SK-N-MC (cell line): ENCODE data around the gene DLG2.

ENCODE experiments used
- EZH2 ChIP-seq: fragments of 200-600 bp; sonication (generic); IDR thresholded peaks from one replicate; pipeline ENCODE4 v1.6.1; 2017; ENCODE audit warnings: antibody characterized with exemption
- FOXP2 ChIP-seq: optimal IDR thresholded peaks from 2 replicates; pipeline ENCODE3; 2011; ENCODE audit warnings: mild to moderate bottlenecking, moderate library complexity; ENCODE audit not compliant: insufficient read depth; ENCODE audit errors: extremely low read length, control extremely low read depth
- POLR2AphosphoS5 ChIP-seq: IDR thresholded peaks from 2 replicates; pipeline ENCODE4 v1.6.1; 2012; ENCODE audit warnings: mild to moderate bottlenecking, low read depth, low read length, borderline replicate concordance

- no peak for TF ChIP-seq EZH2
- no peak for TF ChIP-seq FOXP2
- no peak for TF ChIP-seq POLR2AphosphoS5
These were observed 1414.4 kb downstream of the DLG2 start for GRCh38 chr11:84212468-84213390.
